Brain microvascular endothelial cell (primary cell): ENCODE measurements around the gene IL25.
"Not testable (repeated sequence)": the region's sequence is repeated elsewhere in the genome, so short reads cannot be mapped to it uniquely, and the experiment has no call there.

ENCODE experiments used
- DNase-seq: peaks from one replicate; pipeline ENCODE4 v3.0.0-alpha.2; 2020
- H3K27ac ChIP-seq: fragments of 250-450 bp; sonication (Bioruptor Pico); 2 replicates; pipeline ENCODE4 v1.5.1; 2020; ENCODE audit warnings: mild to moderate bottlenecking, moderate library complexity
- H3K27me3 ChIP-seq: fragments of 250-450 bp; sonication (Bioruptor Pico); replicated peaks from 2 replicates; pipeline ENCODE4 v1.5.1; 2020; ENCODE audit warnings: mild to moderate bottlenecking
- H3K36me3 ChIP-seq: fragments of 250-450 bp; sonication (Bioruptor Pico); replicated peaks from 2 replicates; pipeline ENCODE4 v1.5.1; 2020; ENCODE audit warnings: mild to moderate bottlenecking
- H3K4me3 ChIP-seq: 2 replicates; pipeline ENCODE4 v1.5.1; 2011; ENCODE audit warnings: low read depth, mild to moderate bottlenecking, control low read depth, low read length, moderate library complexity
- in situ Hi-C: cut with HindIII; loops from 2 replicates; pipeline ENCODE4 v1.10.0; 2017; ENCODE audit warnings: low sequenced_read_pairs, low pct_ligation_motif_present
- TF ChIP-seq, protein P1 (sequence below): IDR thresholded peaks from 2 replicates; pipeline ENCODE4 v1.5.1; 2011; ENCODE audit warnings: low read depth, mild to moderate bottlenecking, moderate library complexity, low read length, control low read depth, inconsistent platforms; ENCODE audit errors: missing control alignments

IL25 gene

DNA sequence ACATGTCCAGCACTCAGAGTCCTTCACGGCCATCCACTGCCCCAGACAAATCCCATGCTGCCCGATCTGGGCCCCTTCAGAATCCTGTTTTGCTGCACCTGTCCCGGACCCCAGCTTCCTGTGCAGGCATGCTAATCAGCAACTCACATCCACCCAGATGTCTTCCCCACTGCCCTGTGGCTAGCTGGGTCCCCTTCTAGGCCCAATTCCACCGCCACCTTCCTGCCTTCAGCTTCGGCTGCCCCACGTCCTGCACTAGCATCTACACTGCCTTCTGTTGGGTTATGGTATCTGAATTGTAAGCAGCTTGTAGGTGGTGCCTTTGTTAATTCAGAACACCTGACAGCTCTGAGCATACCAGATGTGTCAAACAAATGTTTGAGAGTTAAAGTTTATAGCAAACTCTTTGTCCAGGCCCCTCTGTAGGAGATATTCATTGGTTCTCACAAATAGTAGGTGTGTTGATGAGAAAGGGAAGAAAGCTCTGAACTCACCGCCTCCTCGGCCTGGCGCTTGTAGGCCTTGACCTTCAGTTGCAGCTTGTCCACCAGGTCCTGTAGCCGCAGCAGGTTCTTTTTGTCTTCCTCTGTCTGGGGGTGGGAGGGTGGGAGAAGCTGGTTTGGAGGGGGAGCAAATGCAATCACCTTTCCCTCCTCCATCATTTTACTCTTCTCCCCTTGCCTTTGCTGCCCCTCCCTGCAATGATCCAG, 10.3 kb downstream of the IL25 start:
- no peak overlapping the region for H3K4me3 ChIP-seq
- H3K27me3 ChIP-seq = no peaks in the 10 kb centered on the region
- in situ Hi-C loops = no loop called here
- no peak for DNase-seq
- TF ChIP-seq, protein P1, sequence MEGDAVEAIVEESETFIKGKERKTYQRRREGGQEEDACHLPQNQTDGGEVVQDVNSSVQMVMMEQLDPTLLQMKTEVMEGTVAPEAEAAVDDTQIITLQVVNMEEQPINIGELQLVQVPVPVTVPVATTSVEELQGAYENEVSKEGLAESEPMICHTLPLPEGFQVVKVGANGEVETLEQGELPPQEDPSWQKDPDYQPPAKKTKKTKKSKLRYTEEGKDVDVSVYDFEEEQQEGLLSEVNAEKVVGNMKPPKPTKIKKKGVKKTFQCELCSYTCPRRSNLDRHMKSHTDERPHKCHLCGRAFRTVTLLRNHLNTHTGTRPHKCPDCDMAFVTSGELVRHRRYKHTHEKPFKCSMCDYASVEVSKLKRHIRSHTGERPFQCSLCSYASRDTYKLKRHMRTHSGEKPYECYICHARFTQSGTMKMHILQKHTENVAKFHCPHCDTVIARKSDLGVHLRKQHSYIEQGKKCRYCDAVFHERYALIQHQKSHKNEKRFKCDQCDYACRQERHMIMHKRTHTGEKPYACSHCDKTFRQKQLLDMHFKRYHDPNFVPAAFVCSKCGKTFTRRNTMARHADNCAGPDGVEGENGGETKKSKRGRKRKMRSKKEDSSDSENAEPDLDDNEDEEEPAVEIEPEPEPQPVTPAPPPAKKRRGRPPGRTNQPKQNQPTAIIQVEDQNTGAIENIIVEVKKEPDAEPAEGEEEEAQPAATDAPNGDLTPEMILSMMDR = no peak
- H3K27ac ChIP-seq = no peak overlapping the region
- no peaks in the 10 kb centered on the region for H3K36me3 ChIP-seq

DNA sequence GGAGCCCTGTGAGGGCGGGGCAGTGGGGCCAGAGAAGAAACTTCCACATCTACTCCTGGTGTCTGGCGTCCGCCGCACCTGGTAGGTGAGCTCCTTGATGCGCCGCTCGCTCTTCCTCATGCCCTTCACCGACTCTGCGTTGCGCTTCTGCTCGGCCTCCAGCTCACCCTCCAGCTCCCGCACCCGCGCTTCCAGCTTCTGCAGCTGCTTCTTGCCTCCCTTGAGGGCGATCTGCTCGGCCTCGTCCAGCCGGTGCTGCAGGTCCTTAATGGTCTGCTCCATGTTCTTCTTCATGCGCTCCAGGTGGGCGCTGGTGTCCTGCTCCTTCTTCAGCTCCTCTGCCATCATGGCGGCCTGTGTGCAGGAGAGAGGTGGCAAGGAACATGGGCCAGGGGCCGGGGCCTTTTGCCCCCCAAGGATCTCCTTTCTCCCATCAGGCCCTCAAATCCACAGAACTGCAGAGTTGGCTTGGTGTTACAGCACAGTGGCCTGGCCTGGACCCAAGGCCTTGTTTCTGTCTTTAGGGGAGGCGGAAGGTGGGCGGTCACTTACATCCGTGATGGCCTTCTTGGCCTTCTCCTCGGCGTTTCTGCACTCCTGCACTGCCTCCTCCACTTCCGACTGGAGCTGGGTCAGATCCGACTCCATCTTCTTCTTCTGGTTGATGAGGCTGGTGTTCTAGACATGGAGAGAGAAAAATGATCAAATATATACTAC, 11.9 kb downstream of the IL25 start:
- H3K4me3 ChIP-seq = no peak overlapping the region
- no peak for DNase-seq
- no peaks in the 10 kb centered on the region for H3K27me3 ChIP-seq
- TF ChIP-seq, protein P1 = no peak
- in situ Hi-C loops = no loop called here
- H3K27ac ChIP-seq = no peak overlapping the region
- no peaks in the 10 kb centered on the region for H3K36me3 ChIP-seq

DNA sequence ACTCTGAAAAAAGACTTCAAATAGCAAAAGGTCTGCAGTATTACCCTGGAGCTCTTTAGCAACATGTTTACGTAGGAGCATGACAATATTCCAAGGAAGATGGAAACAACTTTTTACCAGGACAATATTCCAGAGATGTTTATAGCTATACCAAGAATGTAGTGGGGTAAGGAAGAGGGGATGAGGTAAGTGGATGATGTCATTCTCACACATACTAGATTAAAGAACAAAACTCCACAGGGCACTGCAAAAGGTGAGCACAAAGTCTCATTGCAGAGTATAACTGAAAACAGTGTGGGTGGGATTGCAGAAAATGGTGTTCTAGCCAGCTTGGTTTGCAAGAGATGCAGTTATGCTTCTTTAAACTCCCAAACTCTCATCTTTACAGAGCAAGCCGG, 12.6 kb downstream of the IL25 start:
- no peaks in the 10 kb centered on the region for H3K36me3 ChIP-seq
- no peaks in the 10 kb centered on the region for H3K27me3 ChIP-seq
- in situ Hi-C loops = no loop called here
- no peak overlapping the region for H3K27ac ChIP-seq
- no peak overlapping the region for H3K4me3 ChIP-seq
- DNase-seq = no peak
- TF ChIP-seq, protein P1 = no peak

DNA sequence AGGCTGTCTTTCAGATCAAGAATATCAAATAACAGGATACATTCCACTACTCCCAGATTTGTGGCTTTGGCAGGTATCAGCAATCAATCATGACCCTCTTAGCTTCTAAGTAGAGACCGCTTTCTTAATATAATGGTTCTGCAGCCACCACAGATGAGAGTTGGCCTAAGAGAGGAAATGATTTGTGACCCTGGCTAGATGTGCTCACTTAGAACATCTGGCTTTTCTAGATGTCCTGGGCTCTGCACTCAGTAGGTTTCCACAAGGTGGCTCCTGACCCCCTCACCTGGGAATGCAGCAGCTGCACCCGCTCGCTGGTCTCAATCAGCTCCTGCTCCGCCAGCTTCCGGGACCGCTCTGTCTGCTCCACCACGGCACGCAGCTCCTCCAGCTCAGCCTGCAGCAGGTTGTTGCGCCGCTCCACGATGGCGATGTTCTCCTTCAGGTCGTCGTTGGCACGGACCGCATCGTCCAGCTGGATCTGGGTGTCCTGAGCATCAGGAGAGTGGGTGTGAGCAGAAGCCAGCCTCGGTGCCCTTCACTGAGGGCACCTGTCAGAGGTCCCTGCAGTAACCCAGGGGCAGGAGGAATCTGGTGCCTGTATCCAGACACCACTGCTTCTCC, 13.1 kb downstream of the IL25 start:
- in situ Hi-C loops = no loop called here
- no peak overlapping the region for H3K27ac ChIP-seq
- H3K4me3 ChIP-seq = no peak overlapping the region
- H3K27me3 ChIP-seq = no peaks in the 10 kb centered on the region
- H3K36me3 ChIP-seq = no peaks in the 10 kb centered on the region
- TF ChIP-seq, protein P1 = no peak
- DNase-seq = no peak

DNA sequence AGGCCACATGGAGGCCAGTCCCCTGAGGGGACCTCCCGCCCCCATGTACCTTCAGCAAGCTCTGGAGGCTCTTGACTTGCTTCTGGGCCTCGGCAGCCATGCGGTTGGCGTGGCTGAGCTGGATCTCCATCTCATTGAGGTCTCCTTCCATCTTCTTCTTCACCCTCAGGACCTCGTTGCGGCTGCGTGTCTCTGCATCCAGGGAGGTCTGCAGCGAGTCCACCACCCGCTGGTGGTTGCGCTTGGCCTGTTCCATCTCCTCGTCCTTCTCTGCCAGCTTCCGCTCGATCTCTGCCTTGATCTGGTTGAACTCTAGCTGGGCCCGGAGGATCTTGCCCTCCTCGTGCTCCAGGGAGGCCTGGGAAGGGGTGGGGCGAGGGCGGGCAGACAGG, 13.7 kb downstream of the IL25 start:
- H3K4me3 ChIP-seq = not testable (repeated sequence)

DNA sequence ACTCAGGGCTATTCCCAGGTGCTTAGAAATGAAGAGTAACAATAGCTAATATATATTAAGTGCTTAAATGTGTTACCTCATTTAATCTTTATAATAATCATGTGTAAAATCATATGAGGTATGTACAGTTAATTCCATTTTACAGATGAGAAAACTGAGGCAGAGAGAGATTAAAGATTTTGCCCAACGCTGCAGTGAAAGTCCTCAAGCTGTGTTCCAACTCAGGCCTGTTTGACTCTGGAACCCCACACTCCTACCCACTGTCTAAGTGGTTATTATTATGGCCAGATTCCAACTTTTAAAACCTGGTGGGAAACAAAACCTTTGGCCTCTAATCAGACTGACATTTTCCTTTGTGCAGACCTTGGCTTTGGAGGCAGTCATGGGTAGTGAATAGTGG, 14.4 kb downstream of the IL25 start:
- DNase-seq = no peak
- Histone ChIP-seq H3K36me3 (no peaks in the 10 kb centered on the region), H3K27ac (no peak overlapping the region), H3K4me3 (no peak overlapping the region), H3K27me3 (no peaks in the 10 kb centered on the region)
- TF ChIP-seq, protein P1 = no peak
- in situ Hi-C loops = no loop called here

More for the DNA sequence above, 13.7 kb downstream of the IL25 start:
- H3K36me3 ChIP-seq, DNase-seq, H3K27ac ChIP-seq, H3K27me3 ChIP-seq, in situ Hi-C loops: not testable (repeated sequence)
